ENCODE data around the gene LPAR3.

The LPAR3 gene

GRCh38 chr1:84899969-84900368 is 7.0 kb upstream of the LPAR3 start:
- no peak for DNase-seq

- no peak for DNase-seq
Measured at GRCh38 chr1:84896279-84896678, 3.3 kb upstream of the LPAR3 start.

- DNase-seq, result no peak
Measured at GRCh38 chr1:84890566-84890965, 2.4 kb downstream of the LPAR3 start.

- no peak for DNase-seq
Measured at GRCh38 chr1:84889437-84889836, 3.6 kb downstream of the LPAR3 start.

- DNase-seq, result peak; percentile 20
Measured at GRCh38 chr1:84888753-84889152, 4.3 kb downstream of the LPAR3 start.

- DNase-seq, result no peak
Measured at GRCh38 chr1:84887261-84887934, 5.6 kb downstream of the LPAR3 start.

- no peak for DNase-seq
Measured at GRCh38 chr1:84885469-84885868, 7.5 kb downstream of the LPAR3 start.

GRCh38 chr1:84884671-84885389 is 8.2 kb downstream of the LPAR3 start:
- no peak for DNase-seq

GRCh38 chr1:84883286-84883685 is 9.7 kb downstream of the LPAR3 start:
- no peak for DNase-seq

GRCh38 chr1:84877592-84877991 is 15.4 kb downstream of the LPAR3 start:
- no peak for DNase-seq

- DNase-seq, result peak; percentile 23
Measured at GRCh38 chr1:84876353-84876752, 16.7 kb downstream of the LPAR3 start.

GRCh38 chr1:84873366-84873765 is 19.6 kb downstream of the LPAR3 start:
- DNase-seq, result no peak

GRCh38 chr1:84872696-84873355 is 20.2 kb downstream of the LPAR3 start:
- DNase-seq, result no peak

GRCh38 chr1:84871181-84871580 is 21.8 kb downstream of the LPAR3 start:
- no peak for DNase-seq

GRCh38 chr1:84870591-84870990 is 22.4 kb downstream of the LPAR3 start:
- DNase-seq, result no peak

- no peak for DNase-seq
Measured at GRCh38 chr1:84869720-84870119, 23.3 kb downstream of the LPAR3 start.

GRCh38 chr1:84862810-84863251 is 30.2 kb downstream of the LPAR3 start:
- DNase-seq, result peak; percentile 83

- no peak for DNase-seq
Measured at GRCh38 chr1:84861988-84862644, 30.9 kb downstream of the LPAR3 start.

GRCh38 chr1:84861516-84861915 is 31.5 kb downstream of the LPAR3 start:
- no peak for DNase-seq

- no peak for DNase-seq
Measured at GRCh38 chr1:84859866-84860265, 33.1 kb downstream of the LPAR3 start.

- DNase-seq, result no peak
Measured at GRCh38 chr1:84857906-84858305, 35.1 kb downstream of the LPAR3 start.

GRCh38 chr1:84856726-84857270 is 36.2 kb downstream of the LPAR3 start:
- no peak for DNase-seq

All from activated CD4-positive, alpha-beta T cell treated with anti-CD3 and anti-CD28 coated beads, Interleukin-10, Interleukin-2, amounts not matched to agents 100 ng/mL and 50 ng/mL, durations not matched to agents 16 hours and 8 hours (primary cell).